Astrocyte (in vitro differentiated cells and primary cell): ENCODE measurements around the gene TRABD2A.
"Not testable (repeated sequence)": the region's sequence is repeated elsewhere in the genome, so short reads cannot be mapped to it uniquely, and the experiment has no call there.

ENCODE experiments used
- EZH2 ChIP-seq: IDR thresholded peaks from 2 replicates; pipeline ENCODE4 v1.6.1; 2012; ENCODE audit warnings: mild to moderate bottlenecking, low read length, inconsistent platforms; ENCODE audit not compliant: insufficient read depth
- TF ChIP-seq, protein P1 (sequence below): IDR thresholded peaks from 2 replicates; pipeline ENCODE4 v1.5.1; 2011; ENCODE audit warnings: low read depth, mild to moderate bottlenecking, inconsistent platforms, low read length, moderate library complexity; ENCODE audit not compliant: insufficient read depth

DNA sequence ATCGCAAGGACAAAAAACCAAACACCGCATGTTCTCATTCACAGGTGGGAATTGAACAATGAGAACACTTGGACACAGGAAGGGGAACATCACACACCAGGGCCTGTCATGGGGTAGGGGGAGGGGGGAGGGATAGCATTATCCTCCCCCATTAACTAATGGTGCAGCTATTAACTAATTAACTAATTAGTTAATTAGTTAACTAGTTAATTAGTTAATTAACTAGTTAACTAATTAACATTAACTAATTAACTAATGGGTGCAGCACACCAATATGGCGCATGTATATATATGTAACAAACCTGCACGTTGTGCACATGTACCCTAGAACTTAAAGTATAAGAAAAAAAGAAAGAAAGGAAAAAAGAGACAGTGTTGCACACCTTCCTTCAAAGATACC lies 12.6 kb downstream of the TRABD2A start:
- TF ChIP-seq, protein P1, sequence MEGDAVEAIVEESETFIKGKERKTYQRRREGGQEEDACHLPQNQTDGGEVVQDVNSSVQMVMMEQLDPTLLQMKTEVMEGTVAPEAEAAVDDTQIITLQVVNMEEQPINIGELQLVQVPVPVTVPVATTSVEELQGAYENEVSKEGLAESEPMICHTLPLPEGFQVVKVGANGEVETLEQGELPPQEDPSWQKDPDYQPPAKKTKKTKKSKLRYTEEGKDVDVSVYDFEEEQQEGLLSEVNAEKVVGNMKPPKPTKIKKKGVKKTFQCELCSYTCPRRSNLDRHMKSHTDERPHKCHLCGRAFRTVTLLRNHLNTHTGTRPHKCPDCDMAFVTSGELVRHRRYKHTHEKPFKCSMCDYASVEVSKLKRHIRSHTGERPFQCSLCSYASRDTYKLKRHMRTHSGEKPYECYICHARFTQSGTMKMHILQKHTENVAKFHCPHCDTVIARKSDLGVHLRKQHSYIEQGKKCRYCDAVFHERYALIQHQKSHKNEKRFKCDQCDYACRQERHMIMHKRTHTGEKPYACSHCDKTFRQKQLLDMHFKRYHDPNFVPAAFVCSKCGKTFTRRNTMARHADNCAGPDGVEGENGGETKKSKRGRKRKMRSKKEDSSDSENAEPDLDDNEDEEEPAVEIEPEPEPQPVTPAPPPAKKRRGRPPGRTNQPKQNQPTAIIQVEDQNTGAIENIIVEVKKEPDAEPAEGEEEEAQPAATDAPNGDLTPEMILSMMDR, result not testable (repeated sequence)
- TF ChIP-seq EZH2, result not testable (repeated sequence)
